BJ (cell line): ENCODE data around the gene LCN9. TPM values are rescaled to one million over a fixed set of nuclear protein-coding genes. Genes with fewer than 3 reads are reported as not detected.

Experiments used
- CTCF ChIA-PET: fragments of 350-600 bp; formaldehyde crosslinking; extraction: SDS; loops from one replicate; lab custom pipeline; 2021; ENCODE audit warnings: antibody characterized with exemption, inconsistent platforms; lab: Yijun Ruan, JAX
- POLR2A ChIA-PET: fragments of 300-600 bp; sonication (Branson Sonifier 250); formaldehyde crosslinking; extraction: SDS; loops from one replicate; lab custom pipeline; 2021; ENCODE audit warnings: antibody characterized with exemption; lab: Charles Lee
- DNase-seq: peaks from one replicate; pipeline ENCODE4 v3.0.0-alpha.2; 2011; ENCODE audit warnings: low read depth
- H3K27me3 ChIP-seq: 2 replicates; pipeline ENCODE4 v1.6.0; 2011; ENCODE audit warnings: low read length; ENCODE audit not compliant: control insufficient read depth, insufficient read depth
- H3K36me3 ChIP-seq: 2 replicates; pipeline ENCODE4 v1.5.1; 2011; ENCODE audit warnings: low read length; ENCODE audit not compliant: control insufficient read depth, insufficient read depth
- H3K4me3 ChIP-seq: 2 replicates; pipeline ENCODE4 v1.5.1; 2011; ENCODE audit warnings: low read depth, mild to moderate bottlenecking, control low read depth, low read length
- CTCF ChIP-seq: IDR thresholded peaks from 2 replicates; pipeline ENCODE4 v1.5.1; 2011; ENCODE audit warnings: low read depth, mild to moderate bottlenecking, control low read depth, inconsistent platforms, low read length, moderate library complexity; ENCODE audit not compliant: insufficient read depth
- polyA plus RNA-seq: library from polyadenylated mRNA; depleted of rRNA; stranded (reverse); fragments of >200 nt; gene quantifications from 2 replicates; pipeline ENCODE4 v1.2.3, GENCODE V29; 2011

LCN9 gene
- polyA plus RNA-seq, 1 experiment: not detected

GRCh38 chr9:135659252-135659651, 3.9 kb upstream of the LCN9 start:
- TF ChIP-seq CTCF: no peak
- no peak overlapping the region for H3K4me3 ChIP-seq
- DNase-seq: no peak
- H3K27me3 ChIP-seq: no peaks in the 10 kb centered on the region
- no peaks in the 10 kb centered on the region for H3K36me3 ChIP-seq
- ChIA-PET POLR2A (no interaction called here), CTCF (no interaction called here)

GRCh38 chr9:135660407-135660806, 2.7 kb upstream of the LCN9 start:
- CTCF ChIA-PET: no interaction called here
- POLR2A ChIA-PET: no interaction called here
- no peak for DNase-seq
- H3K4me3 ChIP-seq: no peak overlapping the region
- no peaks in the 10 kb centered on the region for H3K36me3 ChIP-seq
- TF ChIP-seq CTCF: no peak
- no peaks in the 10 kb centered on the region for H3K27me3 ChIP-seq

- Histone ChIP-seq H3K36me3 (no peaks in the 10 kb centered on the region), H3K4me3 (no peak overlapping the region), H3K27me3 (no peaks in the 10 kb centered on the region)
- TF ChIP-seq CTCF: no peak
- CTCF ChIA-PET: no interaction called here
- POLR2A ChIA-PET: no interaction called here
- no peak for DNase-seq
Measured at GRCh38 chr9:135661816-135662560, 1.1 kb upstream of the LCN9 start.

GRCh38 chr9:135663451-135663770, 302 bp downstream of the LCN9 start:
- CTCF ChIA-PET: no interaction called here
- Histone ChIP-seq H3K36me3 (no peaks in the 10 kb centered on the region), H3K4me3 (no peak overlapping the region), H3K27me3 (no peaks in the 10 kb centered on the region)
- POLR2A ChIA-PET: no interaction called here
- DNase-seq: no peak
- no peak for TF ChIP-seq CTCF

GRCh38 chr9:135663857-135664256, 748 bp downstream of the LCN9 start:
- H3K4me3 ChIP-seq: no peak overlapping the region
- H3K27me3 ChIP-seq: no peaks in the 10 kb centered on the region
- no peaks in the 10 kb centered on the region for H3K36me3 ChIP-seq
- POLR2A ChIA-PET: no interaction called here
- no peak for DNase-seq
- TF ChIP-seq CTCF: no peak
- CTCF ChIA-PET: no interaction called here
